Astrocyte of the spinal cord (primary cell): ENCODE measurements around the gene MTAP.
A peak's percentile ranks its signal among the peaks of the same experiment; 100 is the strongest.

ENCODE experiments used
- DNase-seq: peaks from one replicate; pipeline ENCODE4 v3.0.0; 2011; ENCODE audit warnings: low read depth, low spot score
- H3K4me3 ChIP-seq: 2 replicates; pipeline ENCODE4 v1.5.1; 2011; ENCODE audit warnings: low read depth, mild to moderate bottlenecking, low read length, moderate library complexity
- in situ Hi-C: cut with HindIII; loops from 2 replicates; pipeline ENCODE4 v1.10.0; 2017; ENCODE audit warnings: low sequenced_read_pairs
- TF ChIP-seq, protein P1 (sequence below): IDR thresholded peaks from 2 replicates; pipeline ENCODE4 v1.5.1; 2012; ENCODE audit warnings: low read depth, mild to moderate bottlenecking, low read length, inconsistent platforms

Gene MTAP

GRCh38 chr9:21810388-21810787, 8.0 kb downstream of the MTAP start:
- TF ChIP-seq, protein P1, sequence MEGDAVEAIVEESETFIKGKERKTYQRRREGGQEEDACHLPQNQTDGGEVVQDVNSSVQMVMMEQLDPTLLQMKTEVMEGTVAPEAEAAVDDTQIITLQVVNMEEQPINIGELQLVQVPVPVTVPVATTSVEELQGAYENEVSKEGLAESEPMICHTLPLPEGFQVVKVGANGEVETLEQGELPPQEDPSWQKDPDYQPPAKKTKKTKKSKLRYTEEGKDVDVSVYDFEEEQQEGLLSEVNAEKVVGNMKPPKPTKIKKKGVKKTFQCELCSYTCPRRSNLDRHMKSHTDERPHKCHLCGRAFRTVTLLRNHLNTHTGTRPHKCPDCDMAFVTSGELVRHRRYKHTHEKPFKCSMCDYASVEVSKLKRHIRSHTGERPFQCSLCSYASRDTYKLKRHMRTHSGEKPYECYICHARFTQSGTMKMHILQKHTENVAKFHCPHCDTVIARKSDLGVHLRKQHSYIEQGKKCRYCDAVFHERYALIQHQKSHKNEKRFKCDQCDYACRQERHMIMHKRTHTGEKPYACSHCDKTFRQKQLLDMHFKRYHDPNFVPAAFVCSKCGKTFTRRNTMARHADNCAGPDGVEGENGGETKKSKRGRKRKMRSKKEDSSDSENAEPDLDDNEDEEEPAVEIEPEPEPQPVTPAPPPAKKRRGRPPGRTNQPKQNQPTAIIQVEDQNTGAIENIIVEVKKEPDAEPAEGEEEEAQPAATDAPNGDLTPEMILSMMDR, result no peak
- peak; percentile 46 for DNase-seq
- in situ Hi-C loops, result loop anchor here (10.0 to 25.0 kb wide), 3 partner anchors 194 to 427 kb away; partner anchors contain the start of gene CDKN2B
- H3K4me3 ChIP-seq, result no peak overlapping the region

DNA sequence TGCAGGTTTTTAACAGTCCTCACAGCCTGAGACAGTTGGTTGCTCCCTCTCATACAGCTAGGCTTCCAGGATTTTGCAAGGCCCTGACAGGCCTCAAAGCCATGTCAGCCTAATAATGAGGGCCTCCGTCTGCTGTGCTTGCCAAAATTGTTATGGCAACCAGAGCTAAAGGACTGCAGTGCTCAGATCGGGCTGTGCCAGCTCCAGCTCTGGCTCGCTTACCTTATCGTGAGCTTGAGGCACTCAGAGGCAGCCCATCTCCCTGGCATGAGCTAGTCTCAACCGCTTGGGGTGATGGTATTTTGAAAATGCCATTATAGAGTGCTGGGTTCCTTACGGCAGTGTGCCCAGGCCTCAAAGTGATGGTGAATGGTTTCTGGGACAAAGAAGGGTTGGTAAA, 8.4 kb downstream of the MTAP start:
- in situ Hi-C loops, result loop anchor here (10.0 to 25.0 kb wide), 3 partner anchors 194 to 426 kb away; partner anchors contain the start of gene CDKN2B
- TF ChIP-seq, protein P1, result no peak
- DNase-seq, result no peak
- H3K4me3 ChIP-seq, result no peak overlapping the region

GRCh38 chr9:21811914-21812313, 9.5 kb downstream of the MTAP start:
- DNase-seq, result no peak
- TF ChIP-seq, protein P1, result no peak
- in situ Hi-C loops, result loop anchor here (10.0 to 25.0 kb wide), 3 partner anchors 193 to 425 kb away; partner anchors contain the start of gene CDKN2B
- H3K4me3 ChIP-seq, result no peak overlapping the region

- in situ Hi-C loops, result loop anchor here (10.0 to 25.0 kb wide), 3 partner anchors 192 to 425 kb away; partner anchors contain the start of gene CDKN2B
- peak; percentile 52 for DNase-seq
- H3K4me3 ChIP-seq, result no peak overlapping the region
- TF ChIP-seq, protein P1, result no peak
Measured at GRCh38 chr9:21812415-21812814, 10.0 kb downstream of the MTAP start.

DNA sequence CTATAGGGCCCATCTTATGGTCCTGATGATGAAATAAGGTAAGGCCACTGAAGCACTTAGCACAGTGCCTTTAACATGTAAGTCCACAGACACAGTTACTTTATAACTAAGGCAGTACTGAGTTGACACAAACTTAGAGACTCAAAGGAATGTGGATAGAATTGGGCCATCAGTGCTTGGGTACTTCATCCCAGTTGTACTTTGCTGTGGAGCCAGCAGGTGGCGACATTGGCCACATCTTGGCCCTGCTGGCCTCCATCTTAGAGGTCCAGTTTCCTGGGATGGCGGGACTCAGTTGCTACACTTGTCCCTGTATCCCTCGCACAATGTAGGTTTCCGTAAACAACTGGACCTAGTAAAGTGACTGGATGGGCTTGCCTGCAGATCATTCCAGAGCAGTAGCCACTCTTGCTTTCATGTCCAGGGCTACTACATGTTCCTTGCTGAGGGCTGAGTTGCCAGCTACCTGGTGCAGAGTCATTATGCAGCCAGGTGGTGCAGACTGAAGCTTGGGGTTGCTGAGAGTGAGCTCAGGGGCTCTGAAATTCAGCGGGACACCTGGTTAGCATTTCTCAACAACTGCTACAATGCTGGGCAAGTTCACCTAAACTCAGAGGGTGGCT, 10.6 kb downstream of the MTAP start:
- TF ChIP-seq, protein P1, result peak; percentile 86
- DNase-seq, result peak; percentile 76
- H3K4me3 ChIP-seq, result no peak overlapping the region
- in situ Hi-C loops, result loop anchor here (10.0 to 25.0 kb wide), 3 partner anchors 192 to 424 kb away; partner anchors contain the start of gene CDKN2B

GRCh38 chr9:21813575-21814473, 11.4 kb downstream of the MTAP start:
- DNase-seq, result peak; percentile 90
- TF ChIP-seq, protein P1, result peak; percentile 59
- in situ Hi-C loops, result loop anchor here (10.0 to 25.0 kb wide), 3 partner anchors 191 to 423 kb away; partner anchors contain the start of gene CDKN2B
- no peak overlapping the region for H3K4me3 ChIP-seq
